Breast epithelium (tissue), 3 donors: ENCODE data around the gene COL17A1.

Source experiments
- CTCF ChIP-seq, 3 donors: fragments of 450-650 bp; IDR thresholded peaks; one replicate each; pipeline ENCODE4 v1.5.1; 2016 to 2017; ENCODE audit warnings: antibody characterized with exemption in 3 of 3, mild to moderate bottlenecking in 3 of 3, moderate library complexity in 3 of 3
- POLR2A ChIP-seq: fragments of 450-650 bp; IDR thresholded peaks from one replicate; pipeline ENCODE4 v1.6.1; 2016; ENCODE audit warnings: antibody characterized with exemption, mild to moderate bottlenecking, moderate library complexity

GRCh38 chr10:104043185-104043830, 42.4 kb downstream of the COL17A1 start:
- TF ChIP-seq POLR2A (no peak), CTCF (IDR thresholded peaks at IDR 0.05) (no peak)
